C4-2B (cell line): ENCODE data around the gene CGB5.

Experiments used
- ZFX ChIP-seq: fragments of 450-650 bp; IDR thresholded peaks from 2 replicates; pipeline ENCODE4 v1.6.1; 2017
- TF ChIP-seq, protein P1 (sequence below): fragments of 450-650 bp; conservative IDR thresholded peaks from 2 replicates; pipeline ENCODE4 v1.5.1; 2017; ENCODE audit warnings: mild to moderate bottlenecking

DNA sequence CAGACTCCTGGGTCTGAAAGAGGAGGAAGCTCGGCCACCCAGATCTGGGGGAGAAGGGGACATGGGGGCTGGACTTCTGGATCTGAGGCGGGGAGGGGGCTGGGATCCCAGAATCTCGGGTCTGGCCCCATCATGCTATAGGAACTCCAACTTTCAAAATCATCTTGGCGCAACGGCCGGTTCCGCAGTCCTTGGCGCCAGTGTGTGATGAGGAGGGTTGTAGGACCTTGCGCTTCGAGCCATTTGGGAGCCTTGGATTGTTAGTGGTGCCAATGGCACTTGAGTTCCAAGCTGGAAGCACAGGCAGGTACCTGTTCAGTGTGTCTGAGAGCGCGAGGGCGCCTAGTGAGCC, 49.6 kb upstream of the CGB5 start:
- TF ChIP-seq, protein P1, sequence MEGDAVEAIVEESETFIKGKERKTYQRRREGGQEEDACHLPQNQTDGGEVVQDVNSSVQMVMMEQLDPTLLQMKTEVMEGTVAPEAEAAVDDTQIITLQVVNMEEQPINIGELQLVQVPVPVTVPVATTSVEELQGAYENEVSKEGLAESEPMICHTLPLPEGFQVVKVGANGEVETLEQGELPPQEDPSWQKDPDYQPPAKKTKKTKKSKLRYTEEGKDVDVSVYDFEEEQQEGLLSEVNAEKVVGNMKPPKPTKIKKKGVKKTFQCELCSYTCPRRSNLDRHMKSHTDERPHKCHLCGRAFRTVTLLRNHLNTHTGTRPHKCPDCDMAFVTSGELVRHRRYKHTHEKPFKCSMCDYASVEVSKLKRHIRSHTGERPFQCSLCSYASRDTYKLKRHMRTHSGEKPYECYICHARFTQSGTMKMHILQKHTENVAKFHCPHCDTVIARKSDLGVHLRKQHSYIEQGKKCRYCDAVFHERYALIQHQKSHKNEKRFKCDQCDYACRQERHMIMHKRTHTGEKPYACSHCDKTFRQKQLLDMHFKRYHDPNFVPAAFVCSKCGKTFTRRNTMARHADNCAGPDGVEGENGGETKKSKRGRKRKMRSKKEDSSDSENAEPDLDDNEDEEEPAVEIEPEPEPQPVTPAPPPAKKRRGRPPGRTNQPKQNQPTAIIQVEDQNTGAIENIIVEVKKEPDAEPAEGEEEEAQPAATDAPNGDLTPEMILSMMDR, result no peak
- no peak for TF ChIP-seq ZFX
